GM12872 (cell line): Measurements from ENCODE around the gene SCNN1A.

Experiments used
- CTCF ChIP-seq: IDR thresholded peaks from 3 replicates; pipeline ENCODE4 v1.5.1; 2011; ENCODE audit warnings: low read depth, mild to moderate bottlenecking, low read length, moderate library complexity; ENCODE audit not compliant: insufficient read depth

SCNN1A gene

GRCh38 chr12:6383572-6384498 is 8.5 kb upstream of the SCNN1A start, which contains the start of gene LTBR:
TSS of gene LTBR (plus strand) at chr12:6384162. CDS start at chr12:6384359, 197 bp downstream.
- no peak for TF ChIP-seq CTCF

- TF ChIP-seq CTCF = no peak
Observed at GRCh38 chr12:6382982-6383381, 7.6 kb upstream of the SCNN1A start.

GRCh38 chr12:6382371-6382770 is 7.0 kb upstream of the SCNN1A start:
- TF ChIP-seq CTCF = no peak

GRCh38 chr12:6380141-6381121 is 5.1 kb upstream of the SCNN1A start:
- no peak for TF ChIP-seq CTCF

GRCh38 chr12:6378709-6379472 is 3.5 kb upstream of the SCNN1A start:
- no peak for TF ChIP-seq CTCF

- TF ChIP-seq CTCF = no peak
Observed at GRCh38 chr12:6377667-6377994, 2.3 kb upstream of the SCNN1A start.
